ENCODE results near the gene BHLHE23. TPM values are rescaled to one million over a fixed set of nuclear protein-coding genes. Genes with fewer than 3 reads are reported as not detected.

BHLHE23 gene
- total RNA-seq, 4 donors from 2014 or later = not detected

DNA sequence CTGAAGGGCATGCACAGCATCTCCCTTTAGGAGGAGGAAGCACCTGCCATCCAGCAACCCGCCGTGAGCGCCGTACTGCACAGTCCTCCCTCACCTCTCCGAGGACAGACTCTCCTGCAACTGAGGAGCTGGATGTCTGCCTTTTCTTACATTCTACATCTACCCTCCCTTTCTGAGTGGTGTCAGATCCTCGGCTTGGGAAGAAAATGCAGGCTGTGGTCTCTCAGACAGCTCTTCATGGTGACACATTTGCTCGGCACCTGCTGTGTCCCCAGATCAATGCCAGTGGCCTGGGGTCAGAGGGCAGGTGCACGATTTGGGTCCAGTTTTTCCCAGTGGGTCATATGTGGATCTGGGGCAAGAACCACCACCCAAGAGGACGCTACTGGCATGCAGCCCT, 40.1 kb upstream of the BHLHE23 start:
- TF ChIP-seq, protein P1, sequence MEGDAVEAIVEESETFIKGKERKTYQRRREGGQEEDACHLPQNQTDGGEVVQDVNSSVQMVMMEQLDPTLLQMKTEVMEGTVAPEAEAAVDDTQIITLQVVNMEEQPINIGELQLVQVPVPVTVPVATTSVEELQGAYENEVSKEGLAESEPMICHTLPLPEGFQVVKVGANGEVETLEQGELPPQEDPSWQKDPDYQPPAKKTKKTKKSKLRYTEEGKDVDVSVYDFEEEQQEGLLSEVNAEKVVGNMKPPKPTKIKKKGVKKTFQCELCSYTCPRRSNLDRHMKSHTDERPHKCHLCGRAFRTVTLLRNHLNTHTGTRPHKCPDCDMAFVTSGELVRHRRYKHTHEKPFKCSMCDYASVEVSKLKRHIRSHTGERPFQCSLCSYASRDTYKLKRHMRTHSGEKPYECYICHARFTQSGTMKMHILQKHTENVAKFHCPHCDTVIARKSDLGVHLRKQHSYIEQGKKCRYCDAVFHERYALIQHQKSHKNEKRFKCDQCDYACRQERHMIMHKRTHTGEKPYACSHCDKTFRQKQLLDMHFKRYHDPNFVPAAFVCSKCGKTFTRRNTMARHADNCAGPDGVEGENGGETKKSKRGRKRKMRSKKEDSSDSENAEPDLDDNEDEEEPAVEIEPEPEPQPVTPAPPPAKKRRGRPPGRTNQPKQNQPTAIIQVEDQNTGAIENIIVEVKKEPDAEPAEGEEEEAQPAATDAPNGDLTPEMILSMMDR (IDR thresholded peaks at IDR 0.05) = no peak
- TF ChIP-seq POLR2A (IDR thresholded peaks at IDR 0.05) = no peak
- Histone ChIP-seq H3K9me3 (no peaks in the 10 kb centered on the region), H3K27ac (no peak overlapping the region), H3K27me3 (no peaks in the 10 kb centered on the region), H3K36me3 (no peaks in the 10 kb centered on the region), H3K4me3 (no peak overlapping the region), H3K4me1 (no peaks in the 10 kb centered on the region)
- intact Hi-C loops (cut with DNase I; ENCODE audit: low total_unique reads) = no loop called here
- no peak for DNase-seq

DNA sequence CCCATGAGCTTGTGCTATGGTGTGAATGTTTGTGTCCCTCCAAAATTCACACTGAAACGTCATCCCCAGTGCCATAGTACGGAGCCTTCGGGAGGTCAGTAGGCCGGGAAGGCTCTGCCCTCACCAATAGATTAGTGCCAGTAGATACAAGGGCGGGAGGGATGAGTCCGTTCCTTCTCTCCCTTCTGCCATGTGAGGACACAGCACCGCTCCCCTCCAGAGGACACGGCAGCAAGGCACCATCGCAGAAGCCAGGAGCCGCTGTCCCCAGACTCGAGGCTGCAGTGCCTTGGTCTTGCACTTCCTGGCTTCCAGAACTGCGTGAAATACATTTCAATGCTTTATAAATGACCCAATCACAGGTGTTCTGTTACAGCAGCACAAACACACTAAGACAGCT, 39.2 kb upstream of the BHLHE23 start:
- TF ChIP-seq, protein P1 (IDR thresholded peaks at IDR 0.05) = no peak
- TF ChIP-seq POLR2A (IDR thresholded peaks at IDR 0.05) = no peak
- no peaks in the 10 kb centered on the region for H3K27me3 ChIP-seq
- H3K4me3 ChIP-seq = no peak overlapping the region
- no peak for DNase-seq
- H3K9me3 ChIP-seq = no peaks in the 10 kb centered on the region
- no peak overlapping the region for H3K27ac ChIP-seq
- H3K36me3 ChIP-seq = no peaks in the 10 kb centered on the region
- intact Hi-C loops (cut with DNase I; ENCODE audit: low total_unique reads) = no loop called here
- no peaks in the 10 kb centered on the region for H3K4me1 ChIP-seq

GRCh38 chr20:63045401-63045800, 38.6 kb upstream of the BHLHE23 start:
- Histone ChIP-seq H3K9me3 (no peaks in the 10 kb centered on the region), H3K4me1 (no peaks in the 10 kb centered on the region), H3K4me3 (no peak overlapping the region), H3K36me3 (no peaks in the 10 kb centered on the region), H3K27me3 (no peaks in the 10 kb centered on the region), H3K27ac (no peak overlapping the region)
- TF ChIP-seq, protein P1 (IDR thresholded peaks at IDR 0.05) = no peak
- TF ChIP-seq POLR2A (IDR thresholded peaks at IDR 0.05) = no peak
- intact Hi-C loops (cut with DNase I; ENCODE audit: low total_unique reads) = no loop called here
- no peak for DNase-seq

DNA sequence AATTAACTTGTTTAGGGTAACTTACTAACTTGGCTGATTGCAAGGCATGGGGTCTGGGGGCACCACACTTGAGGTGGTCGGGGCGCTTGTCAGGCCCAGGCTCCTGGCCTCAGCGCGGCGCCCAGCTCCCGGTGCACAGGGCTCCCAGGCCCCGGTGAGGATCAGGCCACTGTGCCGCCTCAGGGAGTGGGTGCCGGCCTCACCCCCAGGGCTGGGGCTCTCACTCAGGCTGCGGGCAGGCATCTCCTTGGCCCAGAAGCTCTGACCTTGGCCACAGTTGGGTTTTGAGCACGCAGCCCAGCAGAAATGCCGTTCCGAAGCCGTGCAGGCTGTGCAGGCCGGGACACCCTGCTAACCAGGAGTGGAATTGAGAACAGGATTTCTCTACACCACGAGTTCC, 37.8 kb upstream of the BHLHE23 start:
- H3K4me3 ChIP-seq = no peak overlapping the region
- intact Hi-C loops (cut with DNase I; ENCODE audit: low total_unique reads) = no loop called here
- TF ChIP-seq POLR2A (IDR thresholded peaks at IDR 0.05) = no peak
- TF ChIP-seq, protein P1 (IDR thresholded peaks at IDR 0.05) = no peak
- H3K36me3 ChIP-seq = no peaks in the 10 kb centered on the region
- H3K4me1 ChIP-seq = no peaks in the 10 kb centered on the region
- no peak for DNase-seq
- no peak overlapping the region for H3K27ac ChIP-seq
- peaks cover 0 to 7% of the 10 kb centered on the region in 2 donors for H3K27me3 ChIP-seq
- H3K9me3 ChIP-seq = no peaks in the 10 kb centered on the region

GRCh38 chr20:63044204-63044600, 37.4 kb upstream of the BHLHE23 start:
- H3K4me3 ChIP-seq = no peak overlapping the region
- peaks cover 0 to 10% of the 10 kb centered on the region in 2 donors for H3K27me3 ChIP-seq
- no peak overlapping the region for H3K27ac ChIP-seq
- intact Hi-C loops (cut with DNase I; ENCODE audit: low total_unique reads) = no loop called here
- no peak for DNase-seq
- no peaks in the 10 kb centered on the region for H3K36me3 ChIP-seq
- H3K4me1 ChIP-seq = no peaks in the 10 kb centered on the region
- TF ChIP-seq, protein P1 (IDR thresholded peaks at IDR 0.05) = no peak
- TF ChIP-seq POLR2A (IDR thresholded peaks at IDR 0.05) = no peak
- no peaks in the 10 kb centered on the region for H3K9me3 ChIP-seq

Measured in uterus (tissue), 4 donors.